Sigmoid colon (tissue), 7 donors: ENCODE results near the gene MR1. TPM values are rescaled to one million over a fixed set of nuclear protein-coding genes. Genes with fewer than 3 reads are reported as not detected.

Source experiments
- DNase-seq: peaks from one replicate; pipeline ENCODE4 v3.0.0-alpha.2; 2019
- H3K27ac ChIP-seq, 4 donors: fragments of 200-600 bp; sonication (generic); one replicate each; pipeline ENCODE4 v1.5.1; 2016 to 2019; ENCODE audit warnings: mild to moderate bottlenecking in 1 of 4
- H3K27me3 ChIP-seq, 3 donors: fragments of 200-600 bp; sonication (generic); one replicate each; pipeline ENCODE4 v1.5.1; 2019; ENCODE audit warnings: mild to moderate bottlenecking in 1 of 3
- H3K36me3 ChIP-seq, 4 donors: fragments of 200-600 bp; sonication (generic); one replicate each; pipeline ENCODE4 v1.5.1; 2016 to 2019
- H3K4me1 ChIP-seq, 4 donors: fragments of 200-600 bp; sonication (generic); one replicate each; pipeline ENCODE4 v1.5.1; 2017 to 2019
- H3K4me3 ChIP-seq, 4 donors: fragments of 200-600 bp; sonication (generic); one replicate each; pipeline ENCODE4 v1.5.1; 2017 to 2019; ENCODE audit warnings: mild to moderate bottlenecking in 2 of 4, moderate library complexity in 1 of 4
- H3K9me3 ChIP-seq, 4 donors: fragments of 200-600 bp in 3 of 4; sonication (generic) in 3 of 4; one replicate each; pipeline versions ENCODE4 v1.5.1 to v1.6.1; 2013 to 2019
- CTCF ChIP-seq, 4 experiments: fragments of 450-650 bp in 3 of 4; fragments of 200-600 bp in 1 of 4; IDR thresholded peaks; one replicate each; pipeline ENCODE4 v1.5.1; 2016 to 2019; ENCODE audit warnings: antibody characterized with exemption in 4 of 4, mild to moderate bottlenecking in 3 of 4, moderate library complexity in 2 of 4
- EP300 ChIP-seq, 4 donors: sonication (generic); formaldehyde crosslinking; IDR thresholded peaks; one replicate each; pipeline ENCODE4 v1.6.1; 2017; ENCODE audit warnings: antibody characterized with exemption in 4 of 4
- POLR2A ChIP-seq, 2 donors: fragments of 450-650 bp; IDR thresholded peaks; one replicate each; pipeline ENCODE4 v1.6.1; 2016; ENCODE audit warnings: antibody characterized with exemption in 2 of 2, mild to moderate bottlenecking in 2 of 2, moderate library complexity in 2 of 2
- POLR2AphosphoS5 ChIP-seq, 4 donors: sonication (generic); formaldehyde crosslinking; IDR thresholded peaks; one replicate each; pipeline ENCODE4 v1.6.1; 2017; ENCODE audit warnings: antibody characterized with exemption in 4 of 4
- WGBS, 2 donors: extraction: QIAGEN DNeasy Blood & Tissue Kit; methylation state at CpG; one replicate each; pipeline ENCODE4 v1.1.7; 2013; 5-methylcytosine and 5-hydroxymethylcytosine counted together
- intact Hi-C: fragments of 100-400 bp; cut with DNase I; formaldehyde crosslinking; loops from one replicate; pipeline ENCODE4 v1.15.1; 2023
- polyA plus RNA-seq, 3 donors: library from polyadenylated mRNA; stranded (reverse); fragments of 200-250 nt; gene quantifications; one replicate each; pipeline ENCODE4 v1.2.3, GENCODE V29; 2013
- total RNA-seq, 4 donors: library from RNA; depleted of rRNA; stranded (reverse); fragments of >200 nt; gene quantifications; one replicate each; pipeline ENCODE4 v1.1.0, GENCODE V29; 2016
- donor health status: healthy with polysubstance abuse.
- donor health status: Bipolar disorder and iron deficiency.
- donor health status: healthy.

MR1 gene
- total and polyA plus RNA-seq, 7 donors: 1.8 to 12.2 (median 10.3) TPM

GRCh38 chr1:181023265-181024057 lies 10.3 kb upstream of the MR1 start:
- Histone ChIP-seq H3K4me1 (peaks cover 5 to 20% (median 18%) of the 10 kb centered on the region in 4 donors), H3K9me3 (no peaks in the 10 kb centered on the region), H3K27ac (peak overlapping the region; percentile 69 to 96 (median 84)), H3K36me3 (no peaks in the 10 kb centered on the region), H3K4me3 (peak overlapping the region; percentile 89 to 99 (median 98)), H3K27me3 (no peaks in the 10 kb centered on the region)
- no peak for DNase-seq
- WGBS, 2 donors: 60 to 73% methylated on average over 10 of the region's 10 CpGs
- intact Hi-C loops: loop anchor here (5.0 to 10.0 kb wide), 4 partner anchors 64 to 389 kb away; partner anchors contain the start of genes IER5, KIAA1614 and XPR1
- TF ChIP-seq POLR2AphosphoS5 (IDR thresholded peaks at IDR 0.05): no peak
- no peak for TF ChIP-seq CTCF (IDR thresholded peaks at IDR 0.05)
- no peak for TF ChIP-seq EP300 (IDR thresholded peaks at IDR 0.05)
- TF ChIP-seq POLR2A (IDR thresholded peaks at IDR 0.05): no peak

DNA sequence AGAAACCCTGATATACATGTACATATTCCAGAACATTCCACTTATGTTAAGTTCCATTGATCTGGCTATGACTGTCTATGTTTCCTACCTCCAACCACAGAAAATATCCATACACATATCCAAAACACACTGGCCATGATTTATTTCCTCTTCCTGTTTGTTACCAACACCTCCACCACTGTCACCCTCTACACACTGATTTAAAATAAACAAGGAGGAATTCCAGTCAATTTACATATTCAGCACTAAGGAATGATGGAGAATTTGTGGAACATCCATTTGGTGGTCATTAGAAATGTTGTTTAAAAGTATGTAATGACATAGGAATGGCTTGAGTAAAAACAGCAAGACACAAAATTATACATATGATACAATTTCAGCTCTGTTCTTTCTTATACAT lies 5.6 kb upstream of the MR1 start:
- Histone ChIP-seq H3K27ac (no peak overlapping the region), H3K27me3 (no peaks in the 10 kb centered on the region), H3K9me3 (no peaks in the 10 kb centered on the region), H3K4me1 (peaks cover under 1 to 12% (median 8%) of the 10 kb centered on the region in 4 donors), H3K36me3 (no peaks in the 10 kb centered on the region), H3K4me3 (no peak overlapping the region)
- no peak for DNase-seq
- intact Hi-C loops: loop anchor here (10.0 kb wide), 2 partner anchors 143 to 393 kb away; partner anchors contain the start of gene XPR1
- no peak for TF ChIP-seq POLR2A (IDR thresholded peaks at IDR 0.05)
- no peak for TF ChIP-seq EP300 (IDR thresholded peaks at IDR 0.05)

GRCh38 chr1:181028615-181029014 lies 5.2 kb upstream of the MR1 start:
- WGBS, 2 donors: 76 to 83% methylated on average over 5 of the region's 5 CpGs

DNA sequence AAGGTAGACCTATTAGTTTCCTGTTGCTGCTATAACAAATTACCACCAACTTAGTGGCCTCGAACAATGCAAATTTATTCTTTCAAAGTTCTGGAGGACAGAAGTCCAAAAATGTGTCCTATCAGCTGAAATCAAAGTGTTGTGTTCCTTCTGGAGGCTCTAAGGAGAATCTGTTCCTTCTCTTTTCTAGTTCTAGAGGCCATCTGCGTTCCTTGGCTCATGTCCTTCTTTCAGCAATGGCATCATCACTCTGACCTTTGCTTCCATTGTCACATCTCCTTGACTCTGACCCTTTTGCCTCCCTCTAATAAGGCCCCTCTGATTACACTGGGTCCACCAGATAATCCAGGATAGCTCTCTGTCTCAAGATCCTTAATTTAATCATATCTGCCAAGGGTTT lies 1.2 kb upstream of the MR1 start:
- peaks cover 0 to 42% (median 26%) of the 10 kb centered on the region in 4 donors for H3K4me1 ChIP-seq

More at GRCh38 chr1:181028615-181029014, 5.2 kb upstream of the MR1 start:
- H3K36me3 ChIP-seq: no peaks in the 10 kb centered on the region
- DNase-seq: no peak
- intact Hi-C loops: loop anchor here (10.0 kb wide), 2 partner anchors 144 to 394 kb away; partner anchors contain the start of gene XPR1
- no peak overlapping the region for H3K27ac ChIP-seq
- H3K27me3 ChIP-seq: no peaks in the 10 kb centered on the region
- H3K9me3 ChIP-seq: no peaks in the 10 kb centered on the region
- peaks cover 0 to 11% (median 9%) of the 10 kb centered on the region in 4 donors for H3K4me1 ChIP-seq
- TF ChIP-seq POLR2A (IDR thresholded peaks at IDR 0.05) (no peak), CTCF (IDR thresholded peaks at IDR 0.05) (no peak), POLR2AphosphoS5 (IDR thresholded peaks at IDR 0.05) (no peak), EP300 (IDR thresholded peaks at IDR 0.05) (no peak)
- H3K4me3 ChIP-seq: no peak overlapping the region

More for the DNA sequence above, 1.2 kb upstream of the MR1 start:
- WGBS, 2 donors: 90% methylated on average over 2 of the region's 2 CpGs
- DNase-seq: no peak
- TF ChIP-seq EP300 (IDR thresholded peaks at IDR 0.05): no peak
- TF ChIP-seq POLR2AphosphoS5 (IDR thresholded peaks at IDR 0.05): no peak
- TF ChIP-seq CTCF (IDR thresholded peaks at IDR 0.05): no peak
- no peak for TF ChIP-seq POLR2A (IDR thresholded peaks at IDR 0.05)
- intact Hi-C loops: loop anchor here (2.0 to 10.0 kb wide), 2 partner anchors 56 to 528 kb away; partner anchors contain the start of genes ACBD6 and IER5
- Histone ChIP-seq H3K4me3 (no peak overlapping the region), H3K36me3 (no peaks in the 10 kb centered on the region), H3K27ac (peak overlapping the region; percentile 88 to 92 (median 92)), H3K9me3 (no peaks in the 10 kb centered on the region), H3K27me3 (no peaks in the 10 kb centered on the region)
